Testis (tissue), 2 donors: ENCODE data around the gene SPIRE1.

Experiments
- POLR2A ChIP-seq: fragments of 450-650 bp; IDR thresholded peaks from one replicate; pipeline ENCODE4 v1.6.1; 2017; ENCODE audit warnings: antibody characterized with exemption, mild to moderate bottlenecking, moderate library complexity
- TF ChIP-seq, protein P1 (sequence below), 3 experiments: fragments of 450-650 bp in 2 of 3; fragments of 200-600 bp in 1 of 3; sonication (generic) in 1 of 3; IDR thresholded peaks; one replicate each; pipeline ENCODE4 v1.5.1; 2016 to 2019; ENCODE audit warnings: antibody characterized with exemption in 3 of 3, mild to moderate bottlenecking in 2 of 3, moderate library complexity in 1 of 3

DNA sequence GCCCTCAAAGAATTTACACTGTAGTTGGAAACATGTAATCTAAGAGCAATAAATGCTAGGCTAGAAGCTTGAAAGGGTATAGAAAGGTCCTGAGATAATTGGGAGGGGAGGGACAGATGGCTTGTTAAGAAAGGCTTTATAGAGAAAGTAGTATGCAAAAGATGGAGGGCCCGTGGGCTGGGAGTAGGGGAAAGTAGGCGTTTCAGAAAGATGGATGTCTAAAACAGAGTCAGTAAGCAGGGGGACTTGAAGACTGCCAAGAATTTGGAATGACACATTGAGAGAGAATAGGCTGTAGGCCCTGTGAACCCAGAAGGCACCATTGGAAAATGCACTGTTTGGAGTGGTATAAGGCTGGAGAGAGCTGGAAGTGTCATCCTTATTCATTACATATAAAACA is 45.8 kb upstream of the SPIRE1 start:
- TF ChIP-seq, protein P1, sequence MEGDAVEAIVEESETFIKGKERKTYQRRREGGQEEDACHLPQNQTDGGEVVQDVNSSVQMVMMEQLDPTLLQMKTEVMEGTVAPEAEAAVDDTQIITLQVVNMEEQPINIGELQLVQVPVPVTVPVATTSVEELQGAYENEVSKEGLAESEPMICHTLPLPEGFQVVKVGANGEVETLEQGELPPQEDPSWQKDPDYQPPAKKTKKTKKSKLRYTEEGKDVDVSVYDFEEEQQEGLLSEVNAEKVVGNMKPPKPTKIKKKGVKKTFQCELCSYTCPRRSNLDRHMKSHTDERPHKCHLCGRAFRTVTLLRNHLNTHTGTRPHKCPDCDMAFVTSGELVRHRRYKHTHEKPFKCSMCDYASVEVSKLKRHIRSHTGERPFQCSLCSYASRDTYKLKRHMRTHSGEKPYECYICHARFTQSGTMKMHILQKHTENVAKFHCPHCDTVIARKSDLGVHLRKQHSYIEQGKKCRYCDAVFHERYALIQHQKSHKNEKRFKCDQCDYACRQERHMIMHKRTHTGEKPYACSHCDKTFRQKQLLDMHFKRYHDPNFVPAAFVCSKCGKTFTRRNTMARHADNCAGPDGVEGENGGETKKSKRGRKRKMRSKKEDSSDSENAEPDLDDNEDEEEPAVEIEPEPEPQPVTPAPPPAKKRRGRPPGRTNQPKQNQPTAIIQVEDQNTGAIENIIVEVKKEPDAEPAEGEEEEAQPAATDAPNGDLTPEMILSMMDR (IDR thresholded peaks at IDR 0.05) = no peak
- TF ChIP-seq POLR2A = no peak
